Common myeloid progenitor, CD34-positive (primary cell): ENCODE measurements around the gene UQCR10.

ENCODE experiments used
- CTCF ChIA-PET: fragments of 350-600 bp; sonication (Branson Sonifier 250); formaldehyde crosslinking; loops from one replicate; lab custom pipeline; 2021; ENCODE audit warnings: antibody characterized with exemption; lab: Charles Lee
- POLR2A ChIA-PET: fragments of 350-600 bp; sonication (Branson Sonifier 250); formaldehyde crosslinking; loops from one replicate; lab custom pipeline; 2021; ENCODE audit warnings: antibody characterized with exemption; lab: Charles Lee
- DNase-seq, 3 donors: peaks; one replicate each; pipeline versions ENCODE4 v3.0.0 to v3.0.0-alpha.2; 2013
- H3K27ac ChIP-seq, 2 experiments: 1 replicate in 1 of 2; 2 replicates in 1 of 2; pipeline ENCODE4 v1.7.0; 2013; ENCODE audit warnings: inconsistent platforms in 2 of 2, low read length in 2 of 2, mild to moderate bottlenecking in 2 of 2, low read depth in 1 of 2, moderate library complexity in 1 of 2; ENCODE audit not compliant: severe bottlenecking in 2 of 2, insufficient read depth in 1 of 2, poor library complexity in 1 of 2
- H3K27me3 ChIP-seq, 5 experiments: replicated peaks in 2 of 5; 1 replicate in 3 of 5; 2 replicates in 2 of 5; pipeline versions ENCODE4 v1.6.1 to v1.7.0; 2013; ENCODE audit warnings: low read length in 4 of 5, mild to moderate bottlenecking in 2 of 5, moderate library complexity in 2 of 5, inconsistent platforms in 1 of 5; ENCODE audit not compliant: insufficient read depth in 5 of 5, control insufficient read depth in 4 of 5
- H3K36me3 ChIP-seq, 4 experiments: 1 replicate in 2 of 4; 2 replicates in 2 of 4; pipeline versions ENCODE4 v1.6.1 to v1.7.0; 2013; ENCODE audit warnings: low read length in 3 of 4, control low read depth in 1 of 4, mild to moderate bottlenecking in 1 of 4; ENCODE audit not compliant: control insufficient read depth in 4 of 4, insufficient read depth in 4 of 4
- H3K4me1 ChIP-seq, 4 experiments: 1 replicate in 3 of 4; 2 replicates in 1 of 4; pipeline versions ENCODE4 v1.6.1 to v1.7.1; 2013; ENCODE audit warnings: low read length in 3 of 4, mild to moderate bottlenecking in 3 of 4, control low read depth in 1 of 4, inconsistent platforms in 1 of 4, moderate library complexity in 1 of 4; ENCODE audit not compliant: control insufficient read depth in 4 of 4, insufficient read depth in 4 of 4; ENCODE audit errors: control extremely low read depth in 1 of 4
- H3K4me3 ChIP-seq, 7 experiments: 1 replicate in 4 of 7; 2 replicates in 3 of 7; pipeline versions ENCODE4 v1.5.1 to v1.7.0; 2013; ENCODE audit warnings: mild to moderate bottlenecking in 7 of 7, low read length in 6 of 7, moderate library complexity in 6 of 7, inconsistent platforms in 2 of 7, low read depth in 2 of 7, control low read depth in 1 of 7; ENCODE audit not compliant: insufficient read depth in 4 of 7, control insufficient read depth in 1 of 7; ENCODE audit errors: extremely low read depth in 1 of 7
- H3K9me3 ChIP-seq, 5 experiments: 1 replicate in 4 of 5; 2 replicates in 1 of 5; pipeline versions ENCODE4 v1.6.1 to v1.7.1; 2013; ENCODE audit warnings: low read length in 4 of 5, mild to moderate bottlenecking in 2 of 5, inconsistent platforms in 1 of 5, low read depth in 1 of 5, moderate library complexity in 1 of 5; ENCODE audit not compliant: control insufficient read depth in 4 of 5, insufficient read depth in 2 of 5; ENCODE audit errors: control extremely low read depth in 1 of 5
- WGBS: methylation state at CpG from one replicate; pipeline ENCODE4 v1.1.5; 2013; ENCODE audit not compliant: insufficient coverage; 5-methylcytosine and 5-hydroxymethylcytosine counted together

UQCR10 gene

DNA sequence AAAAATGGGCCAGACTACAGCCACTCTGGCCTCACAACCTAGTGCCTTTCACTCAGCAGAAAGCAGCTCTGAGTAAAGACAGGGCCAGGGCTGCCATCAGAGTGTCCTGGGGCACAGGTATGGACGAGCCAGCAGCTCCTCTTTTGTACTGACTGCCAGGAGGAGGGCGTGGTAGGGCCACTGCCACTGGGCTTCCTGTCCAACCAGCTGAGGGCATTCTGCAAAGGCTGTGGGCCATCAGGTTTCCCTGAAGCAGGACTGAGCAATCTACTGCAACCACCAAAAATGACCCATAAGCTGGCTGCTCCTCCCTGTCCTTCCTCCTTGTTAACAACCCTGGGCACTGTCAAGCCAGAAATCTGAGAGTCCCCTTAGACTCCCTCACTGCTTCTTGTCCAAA lies 37.8 kb downstream of the UQCR10 start:
- H3K27ac ChIP-seq, result no peak overlapping the region
- DNase-seq, result no peak
- CTCF ChIA-PET, result interaction anchor here (1.3 kb wide), 1 partner anchor 25 kb away, joined by 4 read pairs; no protein-coding TSS in a partner anchor
- 100% methylated on average over 2 of the region's 2 CpGs for WGBS
- H3K4me3 ChIP-seq, result no peak overlapping the region
- peaks cover 20 to 82% (median 64%) of the 10 kb centered on the region in 4 experiments for H3K36me3 ChIP-seq
- POLR2A ChIA-PET, result interaction anchor here (0.5 kb wide), 1 partner anchor 13 kb away, joined by 4 read pairs; no protein-coding TSS in a partner anchor
- H3K9me3 ChIP-seq, result no peaks in the 10 kb centered on the region
- H3K27me3 ChIP-seq, result no peaks in the 10 kb centered on the region
- H3K4me1 ChIP-seq, result peaks cover 0 to 2% (median 0%) of the 10 kb centered on the region in 4 experiments

DNA sequence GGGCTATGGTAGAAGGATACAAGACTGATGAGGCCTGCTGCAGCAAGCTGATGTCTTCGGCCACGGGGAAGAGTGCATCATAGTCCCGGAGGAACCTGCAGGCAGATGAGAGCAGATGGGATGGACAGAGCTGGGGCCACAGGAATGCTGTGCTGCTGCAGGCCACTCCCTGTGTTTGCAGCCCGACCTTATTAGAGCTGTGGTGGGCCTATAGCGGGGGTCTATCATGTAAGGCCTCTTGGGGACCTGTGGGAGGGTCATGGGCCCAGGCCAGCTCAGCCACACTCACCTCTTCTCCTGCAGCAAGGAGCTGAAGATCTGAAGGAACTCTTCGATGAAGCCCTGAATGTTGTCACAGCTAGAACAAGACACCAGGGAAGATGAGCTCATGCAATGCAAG lies 39.0 kb downstream of the UQCR10 start:
- no peaks in the 10 kb centered on the region for H3K4me1 ChIP-seq
- H3K36me3 ChIP-seq, result peaks cover 17 to 81% (median 60%) of the 10 kb centered on the region in 4 experiments
- ChIA-PET CTCF (interaction anchor here (1.1 to 1.5 kb wide), 3 partner anchors 9 to 23 kb away, joined by 3 to 4 read pairs (median 3); no protein-coding TSS in a partner anchor), POLR2A (no interaction called here)
- H3K27ac ChIP-seq, result no peak overlapping the region
- H3K4me3 ChIP-seq, result no peak overlapping the region
- DNase-seq, result no peak
- WGBS, result 100% methylated on average over 5 of the region's 6 CpGs
- no peaks in the 10 kb centered on the region for H3K9me3 ChIP-seq
- H3K27me3 ChIP-seq, result no peaks in the 10 kb centered on the region

- Histone ChIP-seq H3K36me3 (peaks cover 17 to 91% (median 70%) of the 10 kb centered on the region in 4 experiments), H3K4me3 (no peak overlapping the region), H3K9me3 (no peaks in the 10 kb centered on the region), H3K27ac (no peak overlapping the region), H3K27me3 (no peaks in the 10 kb centered on the region), H3K4me1 (no peaks in the 10 kb centered on the region)
- WGBS, result no CpG with 5 or more reads among the region's 2 CpGs
- CTCF ChIA-PET, result no interaction called here
- DNase-seq, result no peak
- POLR2A ChIA-PET, result no interaction called here
Measured at GRCh38 chr22:29810216-29810615, 43.0 kb downstream of the UQCR10 start.

DNA sequence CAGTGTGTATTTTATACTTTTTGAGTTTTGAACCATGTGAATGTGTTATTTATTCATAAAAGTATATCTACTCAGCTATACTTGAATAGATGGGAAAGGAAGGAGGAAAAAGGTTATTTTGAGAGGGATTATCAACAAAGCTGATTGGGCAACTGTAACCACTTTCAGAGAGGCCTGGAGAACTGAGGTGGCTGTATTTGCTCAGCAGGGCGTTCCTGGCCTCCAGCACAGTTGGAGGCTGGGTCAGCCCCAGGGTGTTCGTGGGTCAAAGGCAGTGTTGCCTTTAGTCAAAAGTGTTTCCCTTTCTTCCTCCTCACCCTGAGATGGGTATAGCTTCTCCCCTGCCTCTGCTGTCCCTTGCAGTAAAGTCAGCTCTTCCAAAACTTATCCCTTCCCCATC lies 44.2 kb downstream of the UQCR10 start:
- Histone ChIP-seq H3K27me3 (no peaks in the 10 kb centered on the region), H3K9me3 (no peaks in the 10 kb centered on the region), H3K4me3 (no peak overlapping the region), H3K36me3 (peaks cover 13 to 91% (median 67%) of the 10 kb centered on the region in 4 experiments), H3K4me1 (no peaks in the 10 kb centered on the region), H3K27ac (no peak overlapping the region)
- CTCF ChIA-PET, result interaction anchor here (0.8 kb wide), 1 partner anchor 188 kb away, joined by 3 read pairs; no protein-coding TSS in a partner anchor
- POLR2A ChIA-PET, result no interaction called here
- 100% methylated on average over 2 of the region's 2 CpGs for WGBS
- no peak for DNase-seq

DNA sequence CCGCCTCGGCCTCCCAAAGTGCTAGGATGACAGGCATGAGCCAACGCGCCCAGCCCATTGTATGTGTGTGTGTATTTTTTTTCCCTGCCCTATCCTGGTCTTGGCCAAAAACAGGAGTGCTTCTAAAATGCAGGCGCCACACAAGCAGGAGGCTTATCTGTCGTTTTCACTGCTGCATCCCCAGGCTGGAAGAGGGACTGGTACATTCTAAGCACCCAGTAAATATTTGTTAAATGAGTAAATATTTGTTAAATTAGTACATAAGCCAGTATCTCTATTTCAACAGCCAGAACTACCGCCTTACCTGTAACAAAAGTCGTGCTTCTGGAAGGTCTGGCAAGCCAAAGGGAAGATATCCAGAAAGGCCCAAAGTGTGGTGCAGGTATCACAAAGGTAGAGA lies 46.0 kb downstream of the UQCR10 start:
- peaks cover 10 to 90% (median 67%) of the 10 kb centered on the region in 4 experiments for H3K36me3 ChIP-seq
- no peak overlapping the region for H3K27ac ChIP-seq
- no peak for DNase-seq
- H3K27me3 ChIP-seq, result no peaks in the 10 kb centered on the region
- no peaks in the 10 kb centered on the region for H3K9me3 ChIP-seq
- ChIA-PET POLR2A (no interaction called here), CTCF (no interaction called here)
- no peaks in the 10 kb centered on the region for H3K4me1 ChIP-seq
- no peak overlapping the region for H3K4me3 ChIP-seq
- no CpG with 5 or more reads among the region's 8 CpGs for WGBS

DNA sequence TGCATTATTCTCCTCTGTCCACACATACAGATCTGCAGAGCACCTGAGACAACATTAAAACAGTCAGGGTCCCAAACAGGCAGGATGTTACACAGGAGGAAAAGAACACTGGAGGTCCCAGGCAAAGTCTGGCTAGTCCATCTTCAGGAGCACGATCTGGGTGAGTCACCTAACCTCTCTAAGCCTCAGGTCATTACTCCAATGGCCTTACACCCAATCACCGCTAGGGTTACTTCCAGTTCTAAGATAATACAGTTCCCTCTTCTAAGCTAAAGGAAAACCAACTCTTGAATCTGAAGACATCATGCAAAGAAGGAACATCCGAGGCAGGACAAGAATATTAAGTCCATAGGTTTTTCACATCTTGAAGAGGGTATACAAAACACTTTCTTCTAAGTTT lies 46.4 kb downstream of the UQCR10 start:
- no peak for DNase-seq
- peaks cover 8 to 89% (median 67%) of the 10 kb centered on the region in 4 experiments for H3K36me3 ChIP-seq
- no peak overlapping the region for H3K4me3 ChIP-seq
- H3K9me3 ChIP-seq, result no peaks in the 10 kb centered on the region
- no peak overlapping the region for H3K27ac ChIP-seq
- ChIA-PET POLR2A (no interaction called here), CTCF (interaction anchor here (0.8 to 1.5 kb wide), 2 partner anchors 10 to 191 kb away, joined by 3 read pairs; no protein-coding TSS in a partner anchor)
- WGBS, result no CpG with 5 or more reads among the region's 3 CpGs
- no peaks in the 10 kb centered on the region for H3K4me1 ChIP-seq
- no peaks in the 10 kb centered on the region for H3K27me3 ChIP-seq

DNA sequence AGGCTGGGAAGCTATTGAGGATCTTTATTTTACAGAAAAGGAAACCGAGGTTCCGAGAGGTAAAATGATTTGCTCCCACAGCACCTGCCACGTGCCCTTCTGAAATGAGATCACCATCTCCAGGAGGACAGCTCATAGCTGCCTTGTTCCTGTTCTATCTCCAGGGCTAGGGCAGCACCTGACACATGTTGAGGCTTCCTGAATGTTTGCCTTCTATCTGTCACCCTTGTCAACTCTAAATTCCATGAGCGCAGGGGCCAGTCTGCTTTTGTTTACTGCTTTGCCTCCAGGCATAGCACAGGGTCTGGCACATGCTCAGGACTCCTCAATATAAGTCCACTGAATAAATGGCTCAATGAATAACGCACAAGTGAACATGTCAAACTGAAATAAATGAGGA lies 46.8 kb downstream of the UQCR10 start:
- Histone ChIP-seq H3K36me3 (peaks cover 8 to 92% (median 70%) of the 10 kb centered on the region in 4 experiments), H3K27me3 (no peaks in the 10 kb centered on the region), H3K9me3 (no peaks in the 10 kb centered on the region), H3K4me1 (no peaks in the 10 kb centered on the region), H3K4me3 (no peak overlapping the region), H3K27ac (no peak overlapping the region)
- CTCF ChIA-PET, result interaction anchor here (0.8 to 1.5 kb wide), 3 partner anchors 10 to 191 kb away, joined by 3 read pairs; no protein-coding TSS in a partner anchor
- WGBS, result 100% methylated on average over 3 of the region's 5 CpGs
- POLR2A ChIA-PET, result no interaction called here
- no peak for DNase-seq
